ENCODE measurements around the gene KAT7. TPM values are rescaled to one million over a fixed set of nuclear protein-coding genes. Genes with fewer than 3 reads are reported as not detected.

The KAT7 gene
- total and polyA plus RNA-seq, 2 of the 8 experiments (the other 6 are each of a cell fraction or from before 2014, with no cell fraction given) = 90.9 to 139 TPM

- POLR2A ChIA-PET (ENCODE audit: partially characterized antibody) = no interaction called here
- no peak for FAIRE-seq
- H3K4me1 ChIP-seq (replicated peaks in 1 of 4; ENCODE audit: control insufficient read depth in 3 of 4, insufficient read depth in 4 of 4, low read length in 3 of 4) = peaks cover 0 to 19% (median 16%) of the 10 kb centered on the region in 4 experiments; a peak in 6 of 7 replicates
- TF ChIP-seq HDAC2 (IDR thresholded peaks at IDR 0.05; ENCODE audit: borderline replicate concordance in 1 of 2, low read depth in 2 of 2, low read length in 2 of 2) (no peak), HDAC6 (IDR thresholded peaks at IDR 0.05; ENCODE audit: low read depth, low read length) (no peak), RBBP5 (IDR thresholded peaks at IDR 0.05; ENCODE audit: borderline replicate concordance, low read depth, low read length) (no peak), EGR1 (IDR thresholded peaks at IDR 0.05; ENCODE audit: borderline replicate concordance, low read depth, low read length) (no peak), CHD2 (IDR thresholded peaks at IDR 0.05; ENCODE audit: low read length) (no peak), SP2 (IDR thresholded peaks at IDR 0.05; ENCODE audit: low read length) (no peak), POLR2AphosphoS5 (IDR thresholded peaks at IDR 0.05; ENCODE audit: low read depth, low read length) (no peak), RAD21 (IDR thresholded peaks at IDR 0.05 in 1 of 2, conservative IDR thresholded peaks at IDR 0.05 in 1 of 2; ENCODE audit: low read depth in 2 of 2, low read length in 2 of 2) (no peak), SUZ12 (IDR thresholded peaks at IDR 0.05; ENCODE audit: low read length) (no peak), RNF2 (IDR thresholded peaks at IDR 0.05; ENCODE audit: borderline replicate concordance, low read depth, low read length, missing control alignments, poor library complexity, severe bottlenecking) (no peak), NANOG (IDR thresholded peaks at IDR 0.05; ENCODE audit: insufficient read depth, low read depth, low read length, poor library complexity, severe bottlenecking) (no peak)
Observed at GRCh38 chr17:49870298-49870697, 81.8 kb downstream of the KAT7 start.

More at GRCh38 chr17:49870298-49870697, 81.8 kb downstream of the KAT7 start:
- Histone ChIP-seq H2BK12ac (ENCODE audit: low read depth, low read length) (peak overlapping the region; percentile 98; the same call in 1 of the 2 replicates), H3K56ac (replicated peaks; ENCODE audit: insufficient read length, low read depth, low read length) (no peak overlapping the region), H3K4me3 (ENCODE audit: extremely low read depth in 1 of 4, insufficient read depth in 2 of 4, low read depth in 3 of 4, low read length in 4 of 4) (no peak overlapping the region), H4K20me1 (replicated peaks in 1 of 2; ENCODE audit: control insufficient read depth in 1 of 2, insufficient read depth in 2 of 2, low read length in 2 of 2) (no peaks in the 10 kb centered on the region), H3K23me2 (ENCODE audit: low read depth, low read length) (peaks cover 5% of the 10 kb centered on the region; the same call in 1 of the 2 replicates), H2BK5ac (ENCODE audit: low read depth, low read length) (peak overlapping the region; percentile 52; the same call in 1 of the 2 replicates), H3K9ac (replicated peaks in 1 of 4; ENCODE audit: extremely low read depth in 1 of 4, low read depth in 3 of 4, low read length in 3 of 4) (no peak overlapping the region), H3K18ac (ENCODE audit: extremely low read depth, low read length) (no peak overlapping the region), H3K4me2 (ENCODE audit: insufficient read depth in 1 of 2, low read depth in 2 of 2, low read length in 2 of 2) (no peak overlapping the region; a peak in 1 of 4 replicates), H2BK15ac (ENCODE audit: low read length) (peak overlapping the region; percentile 96), H4K91ac (replicated peaks; ENCODE audit: insufficient read length, low read length) (peak overlapping the region; percentile 36), H3K14ac (ENCODE audit: insufficient read length) (no peak overlapping the region), H4K8ac (ENCODE audit: extremely low read depth, insufficient read depth, low read length) (no peak overlapping the region), H3K27me3 (replicated peaks in 1 of 4; ENCODE audit: control insufficient read depth in 3 of 4, extremely low read depth in 1 of 4, insufficient read depth in 3 of 4, low read length in 3 of 4) (no peaks in the 10 kb centered on the region), H3K79me1 (ENCODE audit: low read depth, low read length) (no peaks in the 10 kb centered on the region), H2AK5ac (ENCODE audit: low read depth, low read length) (peak overlapping the region; percentile 97), H3K9me3 (ENCODE audit: insufficient read depth in 2 of 2, low read depth in 1 of 2, low read length in 1 of 2) (no peaks in the 10 kb centered on the region), H3K4ac (replicated peaks; ENCODE audit: insufficient read length, low read depth, low read length) (no peak overlapping the region), H3K27ac (ENCODE audit: low read depth, low read length) (no peak overlapping the region), H3K23ac (ENCODE audit: insufficient read length) (no peak overlapping the region), H3K79me2 (ENCODE audit: control insufficient read depth in 1 of 2, insufficient read depth in 2 of 2, low read length in 2 of 2) (no peaks in the 10 kb centered on the region), H2BK20ac (ENCODE audit: low read length) (peak overlapping the region; percentile 98), H4K5ac (ENCODE audit: insufficient read length, low read depth, low read length) (no peak overlapping the region), H2BK120ac (replicated peaks; ENCODE audit: low read depth, low read length) (no peak overlapping the region), H3K36me3 (ENCODE audit: control insufficient read depth in 2 of 4, insufficient read depth in 4 of 4, low read length in 3 of 4) (no peaks in the 10 kb centered on the region), H2AFZ (ENCODE audit: low read length) (no peak overlapping the region)
- CTCF ChIA-PET (ENCODE audit: partially characterized antibody) = interaction anchor here (0.9 to 13.4 kb wide), 8 partner anchors 8 to 124 kb away, joined by 3 to 217 read pairs (median 4); partner anchors contain the start of gene DLX3
- WGBS, 2 experiments (ENCODE audit: extremely low coverage in 1 of 2, insufficient coverage in 1 of 2, insufficient read length in 1 of 2, insufficient replicate concordance in 2 of 2, low coverage in 1 of 2, low lambda C conversion rate in 2 of 2, missing lambda C conversion rate in 1 of 2) = 80% methylated on average over 11 of the region's 11 CpGs; no CpG with 5 or more reads in 1 of the 2 experiments
- no peak for DNase-seq (ENCODE audit: low read depth in 1 of 2, low spot score in 2 of 2)

Data from H1 (cell line).